ENCODE data around the gene IREB2.

GRCh38 chr15:78392430-78392829, 45.6 kb upstream of the IREB2 start:
- TF ChIP-seq ZNF274 (IDR thresholded peaks at IDR 0.05; ENCODE audit: low read depth, low read length) (no peak), YY1 (IDR thresholded peaks at IDR 0.05; ENCODE audit: insufficient read depth, insufficient read length) (no peak)

All from NT2/D1 (cell line).